ENCODE measurements around the gene HCLS1.
"Not testable (repeated sequence)": the region's sequence is repeated elsewhere in the genome, so short reads cannot be mapped to it uniquely, and the experiment has no call there.

Gene HCLS1

GRCh38 chr3:121660356-121661171 is at the start of gene HCLS1:
HCLS1 (minus strand) TSS chr3:121660903; CDS start chr3:121658347, 2,556 bp downstream.
- DNase-seq = no peak

DNA sequence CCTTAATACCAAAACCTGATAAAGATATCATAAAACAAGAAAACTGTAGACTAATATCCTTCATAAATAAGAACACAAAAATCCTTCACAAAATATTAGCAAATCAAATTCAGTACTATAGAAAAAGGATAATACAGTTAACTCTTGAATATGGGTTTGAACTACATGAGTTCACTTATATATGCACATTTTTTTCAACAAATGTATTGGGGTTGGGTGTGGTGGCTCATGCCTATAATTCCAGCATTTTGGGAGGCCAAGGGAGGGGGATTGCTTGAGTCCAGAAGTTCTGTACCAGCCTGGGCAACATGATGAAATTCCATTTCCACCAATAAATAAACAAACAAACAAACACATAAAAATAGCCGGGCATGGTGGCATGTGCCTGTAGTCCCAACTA is 49.6 kb upstream of the HCLS1 start:
- no peak for DNase-seq

DNA sequence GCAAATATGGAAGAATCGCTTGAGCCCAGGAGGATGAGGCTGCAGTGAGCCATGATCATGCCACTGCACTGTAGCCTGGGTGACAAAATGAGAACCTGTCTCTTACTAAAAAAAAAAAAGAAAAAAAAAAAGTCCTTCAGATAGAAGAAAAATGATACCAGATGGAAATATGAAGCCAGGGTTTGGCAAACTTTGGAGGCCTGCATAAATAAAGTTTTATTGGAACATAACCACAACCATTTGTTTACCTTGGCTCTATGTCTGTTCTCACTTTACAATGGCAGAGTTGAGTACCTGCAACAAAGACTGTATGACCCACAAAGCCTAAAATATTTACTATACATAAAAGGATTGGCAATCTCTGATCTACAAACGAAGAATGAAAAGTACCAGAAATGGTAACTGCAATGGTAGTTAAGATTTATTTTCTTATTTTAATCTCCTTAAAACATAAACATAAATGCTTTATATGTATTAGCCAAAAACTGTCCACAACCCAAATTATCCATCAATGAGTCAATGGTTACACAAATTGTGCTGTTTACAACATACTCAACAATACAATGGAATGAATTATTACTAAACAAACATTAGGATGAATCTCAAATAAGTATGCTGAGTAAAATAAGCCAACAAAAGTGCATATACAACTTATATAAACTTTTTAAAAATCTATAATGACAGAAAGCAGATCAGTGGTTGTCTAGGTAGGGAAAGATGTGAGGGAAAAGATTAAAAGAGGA is 47.0 kb upstream of the HCLS1 start:
- no peak for DNase-seq

DNA sequence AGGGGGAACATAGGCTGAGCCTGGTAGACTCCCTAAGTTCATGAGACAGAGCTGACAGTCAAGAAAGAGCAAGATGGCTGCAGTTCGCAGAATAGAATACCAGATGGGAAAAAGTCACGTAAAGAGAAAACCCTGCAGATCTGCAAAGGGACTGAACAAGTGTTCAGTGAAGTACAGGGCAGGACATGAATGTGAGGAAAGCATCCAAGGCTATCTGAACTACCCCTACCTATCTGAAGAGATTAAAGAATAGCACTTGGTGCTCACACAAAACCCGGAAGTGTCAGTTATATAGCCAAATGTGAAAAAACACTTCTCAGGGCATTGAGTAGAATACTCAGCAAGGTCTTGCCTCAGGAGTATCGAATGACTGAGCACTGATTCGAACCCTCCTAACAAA is 44.8 kb upstream of the HCLS1 start:
- DNase-seq = no peak

DNA sequence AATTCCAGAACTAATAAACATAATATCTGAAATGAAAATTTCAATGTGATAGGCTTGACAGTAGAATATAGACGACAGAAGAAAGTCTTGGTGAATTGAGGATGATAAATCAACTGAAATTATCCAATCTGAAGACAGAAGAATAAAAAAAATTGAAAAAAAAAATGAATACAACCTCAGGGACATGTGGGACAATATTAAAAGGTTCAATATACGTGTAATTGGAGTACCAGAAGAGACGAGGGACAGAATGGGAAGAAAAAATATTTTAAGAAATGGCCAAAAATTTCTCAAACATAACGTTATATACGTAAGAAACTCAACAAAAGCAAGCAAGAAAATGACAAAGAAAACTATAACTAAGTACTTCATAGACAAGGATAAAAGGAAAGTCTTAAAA is 43.3 kb upstream of the HCLS1 start:
- DNase-seq = no peak

GRCh38 chr3:121698901-121699300 is 38.2 kb upstream of the HCLS1 start:
- no peak for DNase-seq

GRCh38 chr3:121698476-121698875 is 37.8 kb upstream of the HCLS1 start:
- DNase-seq = no peak

DNA sequence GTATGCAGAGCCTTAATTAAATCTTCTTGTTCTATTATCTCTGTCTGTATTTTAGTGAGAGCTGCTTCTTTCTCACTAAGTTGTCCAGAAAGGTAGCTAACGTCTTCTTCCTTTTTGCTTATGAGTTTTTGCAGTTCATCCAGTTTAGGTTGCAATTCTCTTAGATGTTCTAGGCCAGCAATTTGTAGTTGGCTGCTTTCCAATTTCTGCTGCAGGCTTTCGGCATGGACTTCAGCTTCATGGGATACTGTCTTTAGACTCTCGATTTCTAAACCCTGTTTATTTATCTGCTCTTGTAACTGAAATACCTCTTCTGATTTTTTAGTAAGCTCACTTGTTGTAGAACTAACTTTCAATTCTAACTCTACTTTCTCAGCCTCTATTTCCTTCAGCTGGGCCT is 35.5 kb upstream of the HCLS1 start:
- DNase-seq = no peak

GRCh38 chr3:121692010-121692699 is 31.5 kb upstream of the HCLS1 start:
- DNase-seq = no peak

- no peak for DNase-seq
Observed at GRCh38 chr3:121690777-121691405, 30.2 kb upstream of the HCLS1 start.

DNA sequence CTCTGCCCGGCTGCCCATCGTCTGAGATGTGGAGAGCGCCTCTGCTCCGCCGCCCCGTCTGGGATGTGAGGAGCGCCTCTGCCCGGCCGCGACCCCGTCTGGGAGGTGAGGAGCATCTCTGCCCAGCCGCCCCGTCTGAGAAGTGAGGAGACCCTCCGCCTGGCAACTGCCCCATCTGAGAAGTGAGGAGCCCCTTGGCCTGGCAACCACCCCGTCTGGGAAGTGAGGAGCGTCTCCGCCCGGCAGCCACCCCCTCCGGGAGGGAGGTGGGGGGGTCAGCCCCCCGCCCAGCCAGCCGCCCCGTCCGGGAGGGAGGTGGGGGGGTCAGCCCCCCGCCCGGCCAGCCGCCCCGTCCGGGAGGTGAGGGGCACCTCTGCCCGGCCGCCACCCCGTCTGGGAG is 28.0 kb upstream of the HCLS1 start:
- not testable (repeated sequence) for DNase-seq

- DNase-seq = no peak
Observed at GRCh38 chr3:121681792-121682191, 21.1 kb upstream of the HCLS1 start.

GRCh38 chr3:121677141-121677540 is 16.4 kb upstream of the HCLS1 start:
- no peak for DNase-seq

DNA sequence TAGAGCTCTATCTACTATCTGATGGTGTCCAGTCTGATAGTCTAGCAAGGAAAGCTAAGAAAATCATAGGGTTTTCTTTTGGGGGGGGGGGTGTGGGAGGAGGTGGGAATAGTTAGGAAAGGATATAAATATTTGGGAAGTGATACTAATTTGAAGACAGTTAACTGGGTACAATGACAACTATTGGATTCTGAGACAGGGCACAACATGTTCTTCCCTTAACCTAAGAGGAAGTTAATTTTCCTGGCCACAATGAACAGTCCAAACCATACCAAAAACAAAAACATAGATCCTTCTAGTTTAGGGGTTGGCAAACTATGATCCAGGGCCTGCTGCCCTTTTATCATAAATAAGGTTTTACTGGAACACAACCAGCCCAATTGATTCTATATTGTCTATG is 10.0 kb upstream of the HCLS1 start:
- no peak for DNase-seq

GRCh38 chr3:121667333-121667732 is 6.6 kb upstream of the HCLS1 start:
- DNase-seq = no peak

DNA sequence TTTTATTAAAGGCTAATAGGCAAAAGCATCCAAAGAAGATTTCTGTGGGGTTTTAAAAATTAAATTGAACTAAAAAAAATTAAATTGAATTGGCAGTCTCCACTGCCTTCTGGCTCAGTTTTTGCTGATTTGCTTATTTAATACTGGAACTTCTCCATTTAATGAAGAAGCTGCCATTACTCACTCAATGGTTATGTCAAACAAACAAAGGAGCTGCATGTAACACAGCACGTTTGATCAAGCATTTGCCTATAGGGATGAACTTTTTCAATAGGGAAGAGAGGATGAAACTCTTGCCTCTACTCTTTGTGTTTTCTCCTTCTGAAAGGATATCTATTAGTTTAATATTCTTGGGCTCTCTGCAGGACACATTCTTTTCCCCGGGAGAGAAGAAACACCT is 4.8 kb upstream of the HCLS1 start:
- DNase-seq = no peak

DNA sequence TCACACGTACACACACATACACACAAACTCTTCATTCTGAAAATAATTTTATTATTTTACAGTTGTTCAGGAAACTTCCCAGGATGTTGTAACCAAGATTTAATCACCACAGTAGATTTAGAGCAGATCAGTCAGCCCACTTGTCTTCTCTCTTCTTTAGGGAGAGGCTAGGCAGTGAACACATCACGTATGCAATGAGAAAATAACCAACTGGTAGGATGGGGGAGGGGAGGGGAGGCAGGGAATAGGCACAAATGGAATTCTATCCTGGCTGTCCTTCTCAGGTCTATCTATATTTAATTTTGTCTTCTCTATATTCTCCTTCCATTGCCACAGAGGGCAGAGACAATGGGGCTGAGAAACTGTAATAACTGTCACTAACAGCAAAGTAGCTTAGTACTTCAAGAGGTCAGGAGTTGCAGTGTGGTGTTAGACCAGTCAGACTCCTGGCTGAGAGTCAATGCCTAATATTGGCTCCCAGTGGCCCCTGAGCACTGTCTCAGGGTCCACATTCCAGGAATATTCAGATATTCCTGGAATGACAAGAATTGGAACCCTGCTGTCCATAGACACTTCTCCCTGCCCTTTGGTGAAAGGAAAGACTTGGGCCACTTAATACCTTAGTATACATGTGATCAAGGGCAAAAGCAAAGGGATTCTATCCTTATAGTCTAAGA is 2.6 kb upstream of the HCLS1 start:
- no peak for DNase-seq

DNA sequence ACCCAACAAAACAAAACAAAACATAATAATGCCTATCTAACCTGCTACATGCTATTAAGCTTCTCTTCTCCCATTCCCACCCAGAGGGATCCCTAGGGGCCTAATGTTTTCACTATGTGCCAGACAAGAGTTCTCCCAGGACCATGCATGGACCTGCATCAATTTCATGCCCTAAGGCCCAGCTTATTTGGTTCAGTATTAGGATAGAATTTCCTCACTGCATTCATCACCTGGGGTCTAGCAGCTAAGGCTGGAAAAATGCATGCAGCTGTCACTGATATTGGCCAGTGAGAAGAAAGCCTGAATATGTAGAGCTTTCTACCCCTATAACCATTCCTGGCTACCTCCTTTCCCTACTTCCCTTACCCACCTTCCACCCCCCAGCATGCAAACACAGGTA is 2.0 kb upstream of the HCLS1 start:
- DNase-seq = no peak

- DNase-seq = no peak
Observed at GRCh38 chr3:121661376-121661775, 673 bp upstream of the HCLS1 start.

DNA sequence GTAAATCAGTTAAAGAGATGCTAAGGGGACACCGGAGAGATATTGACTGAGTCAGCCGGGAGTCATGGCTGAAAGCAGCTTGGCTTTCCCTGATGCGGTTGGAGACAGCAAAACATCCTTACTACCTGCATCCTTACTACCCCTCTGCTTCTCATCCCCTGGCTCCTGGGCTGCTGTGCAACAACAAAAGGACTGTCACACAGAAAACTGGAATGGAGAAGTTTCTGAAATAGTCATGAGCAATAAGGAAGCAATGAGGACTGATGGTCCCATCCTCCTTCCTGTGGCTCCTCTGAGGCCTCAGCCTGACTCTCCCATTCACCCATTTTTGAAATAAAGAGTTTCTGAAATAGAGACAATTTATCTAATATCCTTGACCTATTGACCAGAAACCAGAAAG is 1.1 kb downstream of the HCLS1 start:
- no peak for DNase-seq

- no peak for DNase-seq
Observed at GRCh38 chr3:121658716-121659435, 1.8 kb downstream of the HCLS1 start.

Data from NCI-H510A treated with DMSO at 0.1 percent for 48 hours (cell line).